ENCODE data around the gene MUS81.

Gene MUS81

GRCh38 chr11:65892661-65893317 is 32.6 kb downstream of the MUS81 start:
- no peak for DNase-seq

- no peak for DNase-seq
These were observed 33.9 kb downstream of the MUS81 start for GRCh38 chr11:65894034-65894591.

DNA sequence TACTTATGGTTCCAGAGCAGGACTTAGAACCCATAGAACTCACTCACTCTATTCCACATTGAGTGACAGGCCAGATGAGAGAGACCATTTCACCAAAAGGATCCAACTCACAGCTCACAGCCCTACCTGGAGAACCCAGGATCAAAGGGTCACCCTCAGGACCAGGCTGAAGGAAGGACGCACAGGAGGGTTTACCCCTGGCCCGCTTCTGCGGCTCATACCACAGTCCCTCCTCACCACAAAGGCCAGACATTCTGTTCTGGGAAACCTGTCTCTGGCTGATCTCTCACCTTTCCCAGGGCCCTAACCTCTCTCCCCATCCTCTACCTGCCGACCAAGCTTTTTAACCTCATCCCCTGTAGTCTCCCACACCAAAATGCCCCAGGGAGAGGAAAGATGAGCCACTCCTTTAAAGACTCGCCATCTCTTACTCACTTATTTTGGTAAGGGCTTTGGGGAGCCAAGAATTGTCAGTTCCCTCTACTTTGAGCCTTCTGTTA is 35.3 kb downstream of the MUS81 start:
- no peak for DNase-seq

DNA sequence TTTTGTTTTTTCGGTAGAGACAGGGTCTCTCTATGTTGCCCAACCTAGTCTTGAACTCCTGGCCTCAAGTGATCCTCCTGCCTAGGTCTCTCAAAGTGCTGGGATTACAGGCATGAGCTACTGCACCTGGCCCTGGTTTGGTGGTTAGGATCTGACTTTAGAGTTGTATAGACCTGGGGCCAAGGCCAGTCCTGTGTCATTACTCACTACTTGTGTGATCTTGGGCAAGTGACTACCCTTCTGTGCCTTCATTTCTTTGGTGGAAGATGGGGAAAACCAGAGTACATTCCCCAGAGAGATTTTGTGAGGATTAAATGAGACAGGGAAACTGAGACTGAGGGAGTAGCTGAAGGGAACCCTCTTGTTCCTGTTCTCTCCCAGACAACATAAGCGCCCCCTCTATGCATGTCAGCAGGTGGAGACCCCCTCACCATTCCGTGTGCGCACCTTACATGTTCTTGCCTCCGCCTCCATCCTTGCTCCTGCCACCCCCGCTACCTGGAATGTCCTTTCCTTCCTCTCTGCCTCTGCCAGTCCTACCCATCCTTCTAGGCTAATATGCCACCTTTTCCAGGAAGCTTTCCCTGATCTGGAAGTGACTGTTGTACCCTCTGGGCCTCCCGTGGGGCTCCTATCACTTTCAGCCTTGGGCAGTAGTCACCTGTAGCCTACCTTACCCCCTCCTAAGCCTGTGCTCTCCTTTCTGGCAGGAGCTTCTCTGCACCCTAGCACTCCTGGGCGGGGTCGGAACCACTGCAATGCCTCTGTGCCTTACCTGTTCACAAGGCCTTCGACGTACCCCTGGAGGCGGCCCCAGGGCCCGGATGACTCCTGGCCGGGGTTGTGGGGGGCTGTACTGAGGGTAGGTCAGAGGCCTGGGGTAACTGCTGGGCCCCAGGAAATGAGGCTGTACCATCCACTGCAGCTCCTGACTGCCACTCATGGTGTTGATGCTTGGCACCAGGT is 36.1 kb downstream of the MUS81 start:
- no peak for DNase-seq

DNA sequence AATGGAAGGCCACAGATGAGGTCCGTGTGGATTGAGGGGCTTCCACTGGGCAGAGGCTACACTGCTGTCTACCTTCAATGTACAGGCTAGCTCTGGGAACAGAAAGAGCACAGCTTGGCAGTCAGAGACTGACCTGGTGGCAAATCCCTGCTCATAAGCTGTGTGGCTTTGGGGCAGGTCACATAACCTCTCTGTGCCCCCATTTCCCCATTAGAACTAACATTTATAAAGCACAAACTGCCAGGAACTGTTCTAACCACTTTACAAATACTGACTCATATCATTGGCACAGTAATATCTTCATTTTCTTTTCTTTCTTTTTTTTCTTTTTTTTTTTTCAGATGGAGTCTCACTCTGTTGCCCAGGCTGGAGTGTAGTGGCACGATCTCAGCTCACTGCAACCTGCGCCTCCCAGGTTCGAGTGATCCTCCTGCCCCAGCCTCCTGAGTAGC is 36.8 kb downstream of the MUS81 start:
- DNase-seq, result no peak

- no peak for DNase-seq
These were observed 38.6 kb downstream of the MUS81 start for GRCh38 chr11:65898656-65899355.

DNA sequence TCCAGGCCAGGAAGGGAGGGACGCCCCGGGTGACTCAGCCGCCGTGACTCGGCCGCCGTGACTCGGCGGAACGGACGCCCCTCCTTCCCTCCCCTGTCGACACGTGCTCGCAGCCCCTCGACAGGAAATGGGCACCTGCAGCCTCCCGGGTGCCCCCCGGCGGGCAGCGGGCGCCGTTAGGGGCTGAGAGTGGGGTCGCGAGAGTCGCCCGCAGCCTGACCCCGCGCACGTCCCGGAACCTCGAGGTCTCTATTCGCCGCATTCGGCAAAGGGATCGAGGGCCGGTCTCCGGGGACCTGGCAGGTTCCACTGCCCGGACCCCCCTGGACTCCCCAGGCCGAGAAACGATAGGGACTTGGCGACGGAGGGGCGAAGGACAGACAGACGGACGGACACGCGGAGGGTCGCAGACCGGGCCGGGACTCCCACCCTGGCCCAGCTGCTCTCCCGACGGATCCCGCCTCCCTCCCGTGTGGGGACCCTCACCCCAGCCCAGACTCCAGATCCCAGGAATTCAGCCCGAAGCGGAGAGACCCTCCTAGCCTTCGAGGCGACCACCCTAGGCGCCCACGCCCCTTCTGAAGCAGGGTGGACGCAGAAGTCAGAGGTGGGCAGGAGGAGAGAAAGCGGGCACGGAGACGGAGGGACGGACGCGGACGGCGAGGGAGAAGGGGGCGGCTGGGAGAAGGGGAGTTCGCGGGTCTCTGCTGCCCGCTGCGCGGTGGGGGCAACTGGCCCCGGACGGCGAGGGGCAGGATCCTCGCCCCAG is 39.3 kb downstream of the MUS81 start:
- no peak for DNase-seq

DNA sequence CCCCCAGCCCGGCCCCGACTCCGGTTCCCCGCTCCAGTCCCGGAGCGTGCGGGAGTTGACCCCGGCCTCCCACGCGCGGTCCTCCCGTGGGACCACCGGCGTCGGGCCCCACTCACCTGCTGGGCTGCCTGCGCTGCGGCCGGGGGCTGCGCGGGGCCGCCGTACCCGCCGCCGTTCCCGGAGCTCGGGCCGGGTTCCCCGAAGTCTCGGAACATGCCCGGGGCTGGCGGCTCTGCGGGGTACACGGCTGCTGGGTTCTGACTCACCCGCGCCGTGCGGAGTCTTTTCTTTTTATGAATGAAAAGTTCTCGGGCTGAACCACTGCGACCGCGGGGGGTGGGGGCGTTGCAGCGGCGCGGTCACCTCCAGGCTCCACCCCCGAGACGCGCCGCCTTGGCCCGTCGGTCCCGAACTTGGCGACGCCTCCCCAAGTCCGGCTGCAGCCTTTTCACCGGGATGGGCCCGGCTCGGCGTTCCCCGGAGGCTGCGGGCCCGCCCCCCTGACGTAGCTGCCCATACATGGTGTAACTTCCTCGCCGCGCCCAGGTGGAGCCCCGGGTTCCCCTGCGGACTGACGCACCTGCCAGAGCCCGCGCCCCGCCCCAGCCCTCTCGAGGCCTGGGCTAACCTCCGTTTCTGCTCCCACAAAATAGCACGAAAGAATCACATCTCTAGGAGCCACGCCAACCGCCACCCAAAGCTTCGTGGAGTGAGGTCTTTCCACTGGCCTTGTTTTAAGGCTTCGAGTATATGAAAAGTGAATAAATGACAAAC is 40.1 kb downstream of the MUS81 start, which contains the start of gene FOSL1:
Gene FOSL1 (minus strand): TSS at position 264 of the 774 bp plus-strand sequence. CDS start 49 bp downstream, at position 215.
- DNase-seq, result peak; percentile 46

DNA sequence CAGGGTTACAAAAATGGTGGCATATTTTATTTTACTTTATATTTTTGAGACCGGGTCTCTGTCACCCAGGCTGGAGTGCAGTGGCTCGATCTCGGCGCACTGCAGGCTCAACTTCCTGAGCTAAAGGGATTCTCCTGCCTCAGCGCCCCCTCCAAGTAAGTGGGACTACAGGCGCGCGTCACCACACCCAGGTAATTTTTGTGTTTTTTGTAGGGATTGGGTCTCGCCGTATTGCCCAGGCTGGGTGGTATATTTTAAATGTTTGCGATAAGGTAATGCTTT is 40.6 kb downstream of the MUS81 start:
- DNase-seq, result no peak

- no peak for DNase-seq
These were observed 42.8 kb downstream of the MUS81 start for GRCh38 chr11:65903068-65903481.

- DNase-seq, result no peak
These were observed 43.5 kb downstream of the MUS81 start for GRCh38 chr11:65903715-65904114.

- DNase-seq, result no peak
These were observed 46.4 kb downstream of the MUS81 start for GRCh38 chr11:65906602-65907001.

DNA sequence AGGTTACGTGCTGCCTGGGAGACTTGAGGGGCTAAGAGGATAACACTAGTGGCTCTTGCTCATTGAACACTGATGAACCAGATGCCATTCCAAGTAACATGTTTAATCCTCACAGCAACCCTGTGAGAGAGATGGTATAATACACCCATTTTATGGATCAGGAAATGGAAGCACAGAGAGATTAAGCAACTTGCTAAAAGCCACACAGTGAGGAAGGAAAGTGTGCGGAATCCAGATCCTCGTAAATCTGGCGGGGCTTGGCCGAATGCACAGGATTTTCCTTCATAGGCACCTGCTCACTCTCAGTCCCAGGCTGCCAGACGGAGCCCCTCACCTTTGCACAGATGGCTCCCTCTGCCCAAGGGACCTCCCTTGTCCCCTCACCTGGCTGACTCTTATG is 47.6 kb downstream of the MUS81 start:
- peak; percentile 50 for DNase-seq

- DNase-seq, result no peak
These were observed 51.7 kb downstream of the MUS81 start for GRCh38 chr11:65911682-65912568.

DNA sequence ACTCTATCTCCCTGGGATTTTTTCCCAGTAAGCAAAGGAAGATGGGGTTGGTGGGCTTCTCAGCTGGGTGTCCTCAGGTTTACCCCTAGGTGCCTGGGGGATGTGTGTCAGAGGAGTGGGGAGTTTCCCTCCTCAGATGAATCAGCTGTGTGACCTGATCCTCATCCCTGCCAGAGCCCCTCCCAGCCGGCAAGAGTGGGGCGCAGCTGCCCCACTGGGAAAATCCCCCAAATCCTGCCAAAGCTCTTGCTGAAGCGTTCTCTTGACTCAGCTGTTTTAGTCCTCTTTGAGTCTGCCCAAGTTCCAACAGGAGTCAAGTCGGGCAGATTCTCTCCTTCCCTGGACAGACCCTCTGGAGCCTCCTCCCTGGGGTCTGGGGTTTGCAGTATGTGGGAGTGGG is 52.6 kb downstream of the MUS81 start:
- DNase-seq, result no peak

- DNase-seq, result peak; percentile 39
These were observed 55.0 kb downstream of the MUS81 start for GRCh38 chr11:65915101-65915820.

- DNase-seq, result no peak
These were observed 55.6 kb downstream of the MUS81 start for GRCh38 chr11:65915821-65916251.
